ENCODE measurements around the gene TNFAIP8L2.

GRCh38 chr1:151171190-151171589 lies 14.7 kb downstream of the TNFAIP8L2 start:
- TF ChIP-seq EP300 (IDR thresholded peaks at IDR 0.05; ENCODE audit: borderline replicate concordance) (no peak), NFIC (IDR thresholded peaks at IDR 0.05) (no peak), TEAD4 (IDR thresholded peaks at IDR 0.05) (no peak), FOXM1 (IDR thresholded peaks at IDR 0.05; ENCODE audit: borderline replicate concordance, low read depth) (no peak), ZBTB7A (IDR thresholded peaks at IDR 0.05; ENCODE audit: low read depth) (no peak), EGR1 (IDR thresholded peaks at IDR 0.05) (no peak), REST (IDR thresholded peaks at IDR 0.05; ENCODE audit: low read depth) (no peak), RAD21 (IDR thresholded peaks at IDR 0.05; ENCODE audit: low read depth) (no peak), MAX (IDR thresholded peaks at IDR 0.05) (no peak), YY1 (IDR thresholded peaks at IDR 0.05; ENCODE audit: low read depth) (no peak), TAF1 (IDR thresholded peaks at IDR 0.05; ENCODE audit: low read depth) (no peak)
